Activated T-cell treated with anti-CD3 and anti-CD28 coated beads, Interleukin-2, amount 50 U/mL, for 48 hours (primary cell): Measurements from ENCODE around the gene PRSS37.
"Not testable (repeated sequence)": the region's sequence is repeated elsewhere in the genome, so short reads cannot be mapped to it uniquely, and the experiment has no call there.

Experiments used
- DNase-seq, 2 experiments: peaks; one replicate each; pipeline ENCODE4 v3.0.0-alpha.2; 2020

The PRSS37 gene

DNA sequence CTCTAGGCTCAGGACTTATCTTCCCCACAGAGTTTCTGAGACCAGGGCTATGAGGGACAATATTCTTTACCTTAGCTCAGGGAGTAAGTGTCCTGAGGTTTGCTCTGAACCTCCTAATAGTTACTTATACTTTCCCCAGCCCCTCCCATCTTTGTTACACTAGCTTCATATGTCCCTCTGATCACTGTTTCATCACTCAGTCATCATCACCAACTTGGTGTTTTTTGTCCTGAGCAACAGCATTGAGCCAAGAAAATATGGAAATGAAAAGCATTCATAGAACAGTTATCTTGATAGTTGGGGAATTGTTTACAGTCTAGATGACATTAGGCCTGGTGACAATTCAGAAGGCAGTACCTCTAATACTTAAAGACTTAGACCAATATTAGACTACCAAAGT, at the start of gene PRSS37:
TSS of gene PRSS37 (minus strand) at position 101 of the 400 bp plus-strand sequence. CDS start 436 bp downstream, outside the sequence.
- DNase-seq = no peak

DNA sequence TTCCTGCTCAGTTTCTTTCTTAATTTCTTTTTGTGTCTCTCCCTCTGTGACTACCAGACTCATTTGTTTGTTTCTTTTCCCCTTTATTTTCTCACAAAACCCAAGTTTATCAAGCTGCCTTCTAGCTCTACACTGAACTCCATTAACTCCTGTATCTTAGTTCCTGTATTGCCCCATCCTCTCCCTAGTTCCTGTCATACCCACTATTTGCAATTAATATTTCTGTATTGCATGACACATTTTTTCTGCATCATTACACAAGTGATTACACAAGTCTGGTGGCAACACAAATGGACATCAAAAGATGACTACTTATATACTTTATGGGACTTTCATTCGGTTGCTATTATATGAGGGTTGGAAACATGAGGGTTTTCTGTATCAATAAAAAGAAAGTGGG, 48.0 kb upstream of the PRSS37 start:
- no peak for DNase-seq

- no peak for DNase-seq
Observed at GRCh38 chr7:141884539-141885225, 43.4 kb upstream of the PRSS37 start.

- no peak for DNase-seq
Observed at GRCh38 chr7:141880960-141881359, 39.7 kb upstream of the PRSS37 start.

GRCh38 chr7:141877365-141877764, 36.1 kb upstream of the PRSS37 start:
- DNase-seq = no peak

- no peak for DNase-seq
Observed at GRCh38 chr7:141876371-141876770, 35.1 kb upstream of the PRSS37 start.

DNA sequence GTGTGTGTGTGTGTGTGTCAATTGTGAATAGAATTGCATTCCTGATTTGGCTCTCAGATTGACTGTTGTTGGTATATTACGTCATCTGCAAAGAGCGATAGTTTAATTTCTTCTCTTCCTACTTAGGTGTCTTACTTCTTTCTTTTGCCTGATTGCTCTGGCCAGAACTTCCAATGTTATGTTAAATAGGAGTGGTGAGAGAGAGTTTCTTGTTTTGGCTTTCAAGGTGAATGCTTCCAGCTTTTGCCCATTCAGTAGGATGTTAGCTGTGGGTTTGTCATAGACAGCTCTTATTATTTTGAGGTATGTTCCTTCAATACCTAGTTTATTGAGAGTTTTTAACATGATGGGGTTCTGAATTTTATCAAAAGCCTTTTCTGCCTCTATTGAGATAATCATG, 34.2 kb upstream of the PRSS37 start:
- no peak for DNase-seq

GRCh38 chr7:141874787-141875186, 33.5 kb upstream of the PRSS37 start:
- DNase-seq = no peak

DNA sequence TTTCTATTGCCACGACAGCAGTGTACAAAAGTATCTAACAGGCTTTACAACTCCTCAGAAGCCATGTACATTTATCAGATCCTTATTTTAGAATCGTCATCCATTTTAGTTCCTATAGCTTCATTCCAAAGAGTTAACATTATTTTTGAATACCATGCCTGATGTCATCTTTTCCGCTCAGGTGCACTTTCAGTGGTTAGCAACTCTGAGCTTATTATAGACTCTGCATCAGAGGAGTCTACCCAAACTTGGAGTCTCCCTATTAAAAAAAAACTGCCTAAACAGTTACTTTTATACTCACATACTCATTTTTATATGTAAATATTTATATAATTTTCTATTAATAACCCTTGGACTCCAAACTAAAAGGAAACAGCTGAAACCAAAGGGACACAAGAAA, 31.6 kb upstream of the PRSS37 start:
- no peak for DNase-seq

DNA sequence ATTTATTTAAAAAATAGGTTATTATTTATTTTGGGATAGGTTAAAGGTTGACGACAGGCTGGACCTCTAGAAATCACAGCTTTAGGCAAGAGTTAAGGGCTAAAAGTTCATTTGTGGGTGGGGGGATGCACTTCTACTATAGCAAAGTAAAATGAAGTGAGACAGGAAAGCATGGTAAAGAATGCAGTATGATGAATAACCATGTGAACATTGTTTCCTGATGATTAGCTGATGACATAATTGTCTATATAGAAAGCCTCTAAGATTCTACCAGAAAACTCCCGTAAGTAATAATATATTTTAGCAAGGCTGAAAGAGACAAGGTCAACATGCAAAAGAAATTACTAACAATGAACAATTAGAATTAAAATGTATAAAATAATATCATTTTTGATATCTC, 25.7 kb upstream of the PRSS37 start:
- no peak for DNase-seq

DNA sequence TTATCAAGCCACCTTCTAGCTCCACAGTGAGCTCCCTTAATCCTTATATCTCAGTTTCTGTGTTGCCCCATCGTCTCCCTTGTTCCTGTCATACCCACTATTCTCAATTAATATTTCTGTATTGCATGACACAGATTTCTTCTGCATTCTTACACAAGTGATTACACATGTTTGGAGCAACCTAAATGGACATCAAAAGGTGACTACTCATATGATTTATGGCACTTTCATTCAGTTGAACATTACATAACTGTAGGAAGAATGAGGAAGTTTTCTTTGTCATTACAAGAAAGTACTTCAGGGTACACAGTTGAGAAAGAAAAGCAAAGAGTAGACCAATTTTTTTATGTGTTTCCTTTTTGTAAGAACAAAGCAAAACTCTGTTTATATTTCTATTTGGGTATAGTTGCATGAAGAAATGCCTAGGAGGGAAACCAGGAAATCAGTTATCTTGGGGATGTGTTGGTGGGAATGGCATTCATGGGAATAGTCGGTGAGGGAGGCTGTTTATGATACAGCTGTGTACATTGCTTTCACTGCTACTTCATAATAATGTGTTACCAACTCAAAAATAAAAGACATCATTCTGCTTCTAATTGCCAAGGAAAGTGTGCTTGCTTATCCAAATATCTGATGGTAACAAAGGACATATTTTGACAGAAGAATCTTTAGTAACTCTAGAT, 23.6 kb upstream of the PRSS37 start:
- no peak for DNase-seq

DNA sequence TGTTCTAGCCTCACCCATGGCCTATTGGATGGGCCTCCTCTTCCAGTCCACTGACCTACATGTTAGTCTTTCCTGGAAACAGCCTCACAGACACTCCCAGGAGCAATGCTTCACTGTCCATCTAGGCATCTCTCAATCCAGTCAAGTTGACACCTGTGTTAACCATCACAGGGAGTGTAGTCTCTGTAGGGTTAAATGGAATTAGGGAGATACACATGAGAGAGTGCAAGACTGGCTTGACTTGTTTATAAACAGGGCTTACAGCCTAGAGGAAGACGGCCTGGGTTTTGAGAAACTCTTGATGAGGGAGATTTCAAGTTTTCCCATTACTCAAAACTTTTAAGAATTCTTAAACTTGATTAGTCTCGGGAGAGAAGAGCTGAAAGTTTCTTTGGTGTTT, 18.9 kb upstream of the PRSS37 start:
- DNase-seq = no peak

- DNase-seq = no peak
Observed at GRCh38 chr7:141847996-141848395, 6.7 kb upstream of the PRSS37 start.

DNA sequence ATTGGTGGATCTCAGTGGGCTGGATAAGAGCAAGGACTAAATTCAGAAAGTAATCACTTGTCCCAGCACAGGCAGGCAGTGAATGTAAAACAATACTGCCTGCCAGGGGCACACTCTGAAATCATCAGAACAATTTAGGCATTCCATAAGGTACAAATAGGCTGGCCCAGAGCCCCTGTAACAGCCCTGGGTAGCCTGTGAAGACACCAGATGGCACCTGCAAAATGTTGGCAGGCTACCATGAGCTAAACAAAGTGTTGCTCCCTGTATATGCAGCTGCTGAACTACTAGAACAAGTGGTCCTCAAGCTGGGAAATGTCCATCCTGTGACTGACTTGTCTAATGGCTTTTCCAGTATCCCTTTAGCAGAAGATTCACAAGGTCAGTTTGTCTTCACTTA, 3.0 kb upstream of the PRSS37 start:
- DNase-seq = no peak

DNA sequence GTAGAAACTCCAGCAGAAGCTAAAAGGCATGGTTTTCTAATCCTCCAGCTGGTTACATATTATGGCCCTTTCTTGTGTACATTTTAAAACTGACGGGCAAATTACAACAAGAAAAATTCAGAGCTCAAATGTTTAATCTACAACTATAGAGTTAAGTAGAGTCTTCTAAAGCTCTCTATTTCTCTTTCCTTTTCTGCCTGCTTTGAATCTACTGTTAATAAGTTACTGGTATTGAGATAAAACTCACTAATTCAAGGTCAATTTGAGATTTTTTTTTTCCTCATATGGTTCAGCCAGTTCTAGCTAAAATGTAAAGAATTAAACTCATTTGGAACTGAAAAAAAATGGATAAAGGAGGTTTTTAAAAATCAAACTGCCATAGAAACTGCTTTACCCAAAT, 1.6 kb upstream of the PRSS37 start:
- DNase-seq = no peak

DNA sequence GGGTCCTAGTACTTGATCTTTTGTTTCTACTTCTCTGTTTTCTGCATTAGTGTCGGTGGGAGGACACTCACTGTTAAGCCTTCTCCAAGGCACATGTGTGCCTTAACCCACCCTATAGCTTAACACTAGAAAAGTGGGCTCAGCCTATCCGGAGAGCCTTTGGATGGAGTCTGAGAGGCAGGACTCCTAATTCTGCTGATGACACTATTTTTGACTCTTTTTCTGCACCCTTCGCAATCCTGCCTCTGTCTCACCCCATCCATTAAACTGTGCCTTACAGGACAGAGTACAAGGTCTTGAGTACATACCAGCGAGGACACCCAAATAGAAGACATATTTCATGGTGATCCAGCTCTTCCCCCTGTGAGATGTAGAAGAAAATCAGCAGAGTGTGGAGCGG, 577 bp downstream of the PRSS37 start:
- no peak for DNase-seq

DNA sequence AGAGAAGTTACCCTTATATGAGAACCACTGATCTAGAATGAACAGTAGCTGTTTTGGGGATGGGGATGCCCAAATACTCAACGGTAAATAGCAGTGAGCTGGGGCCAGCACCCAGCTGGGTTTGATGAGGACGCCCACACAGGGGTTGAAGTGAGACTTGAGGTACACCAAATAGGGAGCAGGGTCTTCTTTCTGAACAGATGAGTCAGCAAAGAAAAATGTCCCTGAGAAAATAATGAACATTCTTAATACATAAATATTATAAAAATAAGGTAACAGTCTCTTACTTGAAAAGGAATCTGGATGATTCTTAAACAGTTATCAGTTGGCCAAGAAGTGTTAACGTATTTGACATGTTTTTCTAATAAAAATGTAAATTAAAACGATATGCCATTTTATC, 2.0 kb downstream of the PRSS37 start:
- DNase-seq = no peak

GRCh38 chr7:141838581-141838980, 2.7 kb downstream of the PRSS37 start:
- no peak for DNase-seq

GRCh38 chr7:141837683-141838082, 3.6 kb downstream of the PRSS37 start:
- DNase-seq = no peak

DNA sequence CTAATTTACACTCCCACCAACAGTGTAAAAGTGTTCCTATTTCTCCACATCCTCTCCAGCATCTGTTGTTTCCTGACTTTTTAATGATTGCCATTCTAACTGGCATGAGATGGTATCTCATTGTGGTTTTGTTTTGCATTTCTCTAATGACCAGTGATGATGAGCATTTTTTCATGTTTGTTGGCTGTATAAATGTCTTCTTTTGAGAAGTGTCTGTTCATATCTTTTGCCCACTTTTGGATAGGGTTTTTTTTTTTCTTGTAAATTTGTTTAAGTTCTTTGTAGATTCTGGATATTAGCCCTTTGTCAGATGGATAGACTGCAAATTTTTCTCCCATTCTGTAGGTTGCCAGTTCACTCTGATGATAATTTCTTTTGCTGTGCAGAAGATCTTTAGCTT, 18.9 kb downstream of the PRSS37 start:
- DNase-seq = not testable (repeated sequence)

DNA sequence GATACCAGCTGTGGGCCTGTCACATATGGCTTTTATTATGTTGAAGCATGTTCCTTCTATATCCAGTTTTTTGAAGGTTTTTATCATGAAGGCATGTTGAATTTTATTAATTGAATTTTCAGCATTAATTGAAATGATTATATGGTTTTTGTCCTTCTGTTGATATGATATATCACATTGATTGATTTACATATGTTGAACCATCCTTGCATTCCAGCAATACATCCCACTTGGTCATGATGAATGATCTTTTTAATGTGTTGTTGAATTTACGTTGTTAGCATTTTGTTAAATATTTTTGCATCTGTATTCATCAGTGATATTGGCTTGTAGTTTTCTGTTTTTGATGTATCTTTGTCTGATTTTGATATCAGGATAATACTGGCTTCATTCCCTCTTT, 21.2 kb downstream of the PRSS37 start:
- no peak for DNase-seq

DNA sequence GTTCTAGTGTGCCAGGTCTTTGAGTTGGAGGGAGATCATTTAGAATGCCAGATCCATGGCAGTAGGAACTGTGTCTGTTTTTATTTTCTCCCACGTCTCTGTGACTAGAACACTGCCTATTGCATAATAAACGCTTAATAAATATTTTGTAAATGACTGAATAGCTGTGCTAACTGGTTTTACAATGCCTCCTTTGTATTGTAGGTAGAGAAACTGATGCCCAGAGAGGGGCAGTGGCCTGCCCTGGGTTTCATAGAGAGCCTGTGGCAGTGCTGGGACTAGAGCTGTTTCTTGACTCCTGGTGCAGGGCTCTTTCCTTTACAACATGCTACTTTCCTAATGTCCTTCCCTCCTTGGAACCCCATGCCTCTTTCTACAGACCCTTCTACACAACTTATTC, 48.8 kb downstream of the PRSS37 start:
- DNase-seq = no peak

DNA sequence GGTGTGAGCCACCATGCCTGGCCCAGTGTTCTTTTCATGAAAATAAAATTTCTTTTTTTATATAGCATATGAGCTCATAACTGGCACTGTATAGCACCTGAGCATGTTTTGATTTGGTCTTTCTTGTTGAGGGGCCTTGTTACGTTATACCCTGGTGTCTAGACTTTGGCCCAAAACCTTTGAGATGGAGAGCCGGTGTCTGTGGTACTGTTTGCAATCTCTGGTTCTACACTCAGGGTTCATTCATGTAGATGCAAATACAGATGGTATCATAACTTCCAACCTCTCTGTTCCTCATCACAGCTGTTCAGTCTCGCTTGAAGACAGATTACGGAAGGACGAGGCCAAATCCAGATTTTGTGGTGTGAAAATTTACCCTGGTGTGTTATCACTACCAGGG, 51.4 kb downstream of the PRSS37 start, which contains the start of gene TAS2R5:
TSS of gene TAS2R5 (plus strand) at position 301 of the 400 bp plus-strand sequence. CDS start 145 bp downstream, outside the sequence.
- no peak for DNase-seq

DNA sequence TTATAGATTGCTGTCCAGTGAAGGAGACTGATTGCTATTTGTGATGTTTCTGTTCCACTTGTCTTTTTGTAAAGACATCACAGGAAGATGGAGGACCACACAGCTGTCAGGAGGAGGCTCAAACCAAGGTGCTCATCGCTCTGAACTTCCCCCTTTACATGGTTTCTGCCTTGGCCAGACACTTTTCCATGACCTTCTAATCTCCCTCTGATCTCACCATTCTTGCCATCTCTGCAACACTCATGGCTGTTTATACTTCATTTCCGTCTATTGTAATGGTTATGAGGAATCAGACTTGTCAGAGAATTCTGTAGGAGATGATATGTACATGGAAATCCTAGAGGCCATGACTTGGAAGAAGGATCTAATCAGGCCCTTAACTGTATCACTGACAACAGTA, 53.0 kb downstream of the PRSS37 start:
- no peak for DNase-seq
